HUES6 (cell line): Measurements from ENCODE around the gene AFG1L.
"Not testable (repeated sequence)": the region's sequence is repeated elsewhere in the genome, so short reads cannot be mapped to it uniquely, and the experiment has no call there.

ENCODE experiments used
- H3K27ac ChIP-seq: 2 replicates; pipeline ENCODE4 v1.7.0; 2013; ENCODE audit warnings: low read depth, mild to moderate bottlenecking, low read length, inconsistent platforms
- H3K27me3 ChIP-seq: 2 replicates; pipeline ENCODE4 v1.6.1; 2013; ENCODE audit warnings: low read length; ENCODE audit not compliant: control insufficient read depth, insufficient read depth
- H3K36me3 ChIP-seq: 2 replicates; pipeline ENCODE4 v1.6.1; 2013; ENCODE audit warnings: low read length; ENCODE audit not compliant: control insufficient read depth, insufficient read depth
- H3K4me1 ChIP-seq: 2 replicates; pipeline ENCODE4 v1.6.1; 2013; ENCODE audit warnings: low read length; ENCODE audit not compliant: control insufficient read depth, insufficient read depth
- H3K4me3 ChIP-seq: 2 replicates; pipeline ENCODE4 v1.5.1; 2013; ENCODE audit warnings: low read depth, low read length
- H3K9ac ChIP-seq: one replicate; pipeline ENCODE4 v1.6.1; 2013; ENCODE audit warnings: mild to moderate bottlenecking, low read length
- H3K9me3 ChIP-seq: 2 replicates; pipeline ENCODE4 v1.6.1; 2013; ENCODE audit warnings: low read depth, low read length; ENCODE audit not compliant: control insufficient read depth, insufficient read depth

AFG1L gene

GRCh38 chr6:108294727-108295625 is at the start of gene AFG1L:
AFG1L (plus strand) TSS chr6:108295054; CDS start chr6:108295080, 26 bp downstream.
- Histone ChIP-seq H3K36me3 (no peaks in the 10 kb centered on the region), H3K9ac (peak within 1 kb of the TSS; percentile 89), H3K4me3 (peak within 1 kb of the TSS; percentile 89), H3K9me3 (no peaks in the 10 kb centered on the region), H3K4me1 (no peaks in the 10 kb centered on the region; the same call in 1 of the 2 replicates), H3K27me3 (no peaks in the 10 kb centered on the region), H3K27ac (peak within 1 kb of the TSS; percentile 84)

- not testable (repeated sequence) for H3K4me1 ChIP-seq, H3K4me3 ChIP-seq, H3K9me3 ChIP-seq, H3K36me3 ChIP-seq, H3K27ac ChIP-seq, H3K9ac ChIP-seq, H3K27me3 ChIP-seq
Observed at GRCh38 chr6:108245095-108245494, 49.8 kb upstream of the AFG1L start.

GRCh38 chr6:108247965-108248536 is 46.8 kb upstream of the AFG1L start:
- Histone ChIP-seq H3K9me3 (no peaks in the 10 kb centered on the region; the same call in 1 of the 2 replicates), H3K27ac (no peak overlapping the region), H3K9ac (no peak overlapping the region), H3K36me3 (peaks cover 2% of the 10 kb centered on the region; the same call in 1 of the 2 replicates), H3K4me3 (no peak overlapping the region), H3K27me3 (no peaks in the 10 kb centered on the region), H3K4me1 (no peaks in the 10 kb centered on the region)

- H3K36me3 ChIP-seq: no peaks in the 10 kb centered on the region; the same call in 1 of the 2 replicates
- H3K9ac ChIP-seq: no peak overlapping the region
- no peak overlapping the region for H3K27ac ChIP-seq
- H3K9me3 ChIP-seq: no peaks in the 10 kb centered on the region
- no peaks in the 10 kb centered on the region for H3K4me1 ChIP-seq
- H3K4me3 ChIP-seq: no peak overlapping the region
- H3K27me3 ChIP-seq: no peaks in the 10 kb centered on the region
Observed at GRCh38 chr6:108250240-108250866, 44.5 kb upstream of the AFG1L start.

- Histone ChIP-seq H3K4me3 (no peak overlapping the region), H3K27ac (no peak overlapping the region), H3K9me3 (no peaks in the 10 kb centered on the region), H3K27me3 (no peaks in the 10 kb centered on the region), H3K4me1 (no peaks in the 10 kb centered on the region), H3K9ac (no peak overlapping the region), H3K36me3 (no peaks in the 10 kb centered on the region; the same call in 1 of the 2 replicates)
Observed at GRCh38 chr6:108251252-108251651, 43.6 kb upstream of the AFG1L start.

- no peak overlapping the region for H3K9ac ChIP-seq
- H3K36me3 ChIP-seq: no peaks in the 10 kb centered on the region; the same call in none of the 2 replicates
- H3K4me3 ChIP-seq: no peak overlapping the region
Observed at GRCh38 chr6:108252055-108252454, 42.8 kb upstream of the AFG1L start.

GRCh38 chr6:108253241-108253640 is 41.6 kb upstream of the AFG1L start:
- Histone ChIP-seq H3K9me3 (no peaks in the 10 kb centered on the region), H3K27me3 (no peaks in the 10 kb centered on the region), H3K9ac (no peak overlapping the region), H3K27ac (no peak overlapping the region), H3K4me3 (no peak overlapping the region), H3K4me1 (no peaks in the 10 kb centered on the region), H3K36me3 (no peaks in the 10 kb centered on the region; the same call in none of the 2 replicates)

More at GRCh38 chr6:108252055-108252454, 42.8 kb upstream of the AFG1L start:
- H3K9me3 ChIP-seq: no peaks in the 10 kb centered on the region
- H3K27me3 ChIP-seq: no peaks in the 10 kb centered on the region
- no peak overlapping the region for H3K27ac ChIP-seq
- H3K4me1 ChIP-seq: no peaks in the 10 kb centered on the region

- Histone ChIP-seq H3K9ac (no peak overlapping the region), H3K27ac (no peak overlapping the region), H3K36me3 (no peaks in the 10 kb centered on the region; the same call in none of the 2 replicates), H3K4me3 (no peak overlapping the region), H3K27me3 (no peaks in the 10 kb centered on the region), H3K9me3 (no peaks in the 10 kb centered on the region), H3K4me1 (no peaks in the 10 kb centered on the region)
Observed at GRCh38 chr6:108254433-108255410, 40.1 kb upstream of the AFG1L start.

- H3K4me3 ChIP-seq: peak overlapping the region; percentile 85
- peak overlapping the region; percentile 79 for H3K27ac ChIP-seq
- H3K9ac ChIP-seq: peak overlapping the region; percentile 85
- H3K4me1 ChIP-seq: peaks cover 3% of the 10 kb centered on the region; the same call in 1 of the 2 replicates
- H3K9me3 ChIP-seq: no peaks in the 10 kb centered on the region
- no peaks in the 10 kb centered on the region; the same call in none of the 2 replicates for H3K36me3 ChIP-seq
- no peaks in the 10 kb centered on the region for H3K27me3 ChIP-seq
Observed at GRCh38 chr6:108260126-108260808, 34.6 kb upstream of the AFG1L start.
